H1 (cell line): ENCODE measurements around the gene ACOT7. TPM values are rescaled to one million over a fixed set of nuclear protein-coding genes. Genes with fewer than 3 reads are reported as not detected.

Source experiments
- BRCA1 ChIP-seq: IDR thresholded peaks from 2 replicates; pipeline ENCODE4 v1.6.1; 2012; ENCODE audit warnings: low read depth, low read length, improper control_type of control experiment
- EGR1 ChIP-seq: IDR thresholded peaks from 2 replicates; pipeline ENCODE4 v1.6.1; 2011; ENCODE audit warnings: low read depth, low read length, borderline replicate concordance
- FOSL1 ChIP-seq: IDR thresholded peaks from 2 replicates; pipeline ENCODE4 v1.6.1; 2011; ENCODE audit warnings: mild to moderate bottlenecking, low read depth, low read length, moderate library complexity; ENCODE audit not compliant: insufficient read depth
- KDM4A ChIP-seq: IDR thresholded peaks from one replicate; pipeline ENCODE4 v1.7.1; 2012; ENCODE audit warnings: low read depth, mild to moderate bottlenecking, moderate library complexity, low read length, inconsistent platforms; ENCODE audit not compliant: severe bottlenecking
- PHF8 ChIP-seq: fragments of 200-600 bp; sonication (generic); conservative IDR thresholded peaks from 2 replicates; pipeline ENCODE4 v1.7.1; 2012; ENCODE audit warnings: low read depth, mild to moderate bottlenecking, inconsistent platforms, low read length, moderate library complexity
- SAP30 ChIP-seq: fragments of 300-600 bp; sonication (generic); IDR thresholded peaks from 2 replicates; pipeline ENCODE4 v1.7.1; 2012; ENCODE audit warnings: low read length, moderate library complexity, mild to moderate bottlenecking, inconsistent platforms; ENCODE audit not compliant: insufficient read depth, insufficient replicate concordance
- TAF7 ChIP-seq: optimal IDR thresholded peaks from 2 replicates; pipeline ENCODE3; 2011; ENCODE audit warnings: low read depth, mild to moderate bottlenecking, inconsistent platforms, low read length, moderate library complexity, borderline replicate concordance
- polyA plus RNA-seq, 7 experiments: library from polyadenylated mRNA; depleted of rRNA in 3 of 7; stranded (reverse) in 5 of 7; unstranded in 2 of 7; fragments of >200 nt in 5 of 7; fragments of 200-250 nt in 2 of 7; gene quantifications; 1 replicate in 5 of 7; 2 replicates in 1 of 7; 4 replicates in 1 of 7; pipeline versions ENCODE4 v1.2.1 to v1.2.3, GENCODE V29; 2011 to 2013; ENCODE audit warnings: missing spikeins in 2 of 7, mixed read lengths in 2 of 7
- total RNA-seq: library from RNA; stranded (reverse); fragmentation: NEBNext Ultra II Directional; extraction: Animal tissue kit (Norgen Biotek cat#: 25700); gene quantifications from 2 replicates; pipeline ENCODE4 v1.2.1, GENCODE V29; 2021

The ACOT7 gene
- total and polyA plus RNA-seq, 2 of the 8 experiments (the other 6 are each of a cell fraction or from before 2014, with no cell fraction given), result 151 to 214 TPM

DNA sequence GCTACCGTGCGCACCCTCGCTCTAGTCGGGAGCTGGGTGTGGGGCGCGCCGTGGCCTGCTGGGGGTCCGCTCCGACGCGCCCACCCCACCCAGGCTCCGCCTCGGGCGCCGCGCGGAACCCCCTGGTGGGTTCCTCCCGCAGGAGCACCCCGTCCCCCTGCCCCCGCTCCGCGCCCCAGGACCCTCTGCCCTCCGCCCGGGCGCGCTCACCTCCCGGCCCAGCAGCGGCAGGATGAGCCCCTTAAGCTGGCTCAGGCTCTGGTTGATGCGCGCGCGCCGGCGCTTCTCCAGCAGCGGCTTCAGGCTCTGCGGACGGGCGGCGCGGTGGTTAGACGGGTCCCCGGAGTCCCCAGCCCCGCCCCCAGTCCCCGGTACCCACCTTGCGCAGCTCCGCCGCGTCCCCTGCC, 25.8 kb upstream of the ACOT7 start (continued):
- TF ChIP-seq FOSL1, result no peak
- no peak for TF ChIP-seq EGR1
- no peak for TF ChIP-seq TAF7
- no peak for TF ChIP-seq SAP30
- peak; percentile 16 for TF ChIP-seq KDM4A
- no peak for TF ChIP-seq BRCA1
- no peak for TF ChIP-seq PHF8
- TF ChIP-seq, all 59 proteins: peak for 3
